ENCODE data around the gene HBEGF.

GRCh38 chr5:140338336-140338735 lies 8.1 kb downstream of the HBEGF start:
- no peak for TF ChIP-seq CTCF (conservative IDR thresholded peaks at IDR 0.05)
- no peak for TF ChIP-seq ZFX (IDR thresholded peaks at IDR 0.05)

Data from C4-2B (cell line).